Small intestine (tissue), 7 donors: ENCODE measurements around the gene PDZRN4. TPM values are rescaled to one million over a fixed set of nuclear protein-coding genes. Genes with fewer than 3 reads are reported as not detected.
"Not testable (repeated sequence)": the region's sequence is repeated elsewhere in the genome, so short reads cannot be mapped to it uniquely, and the experiment has no call there.

Experiments
- DNase-seq, 2 donors: peaks; one replicate each; pipeline versions ENCODE4 v3.0.0 to v3.0.0-alpha.2; 2013
- FAIRE-seq: peaks from 2 replicates; lab custom pipeline; 2012; peaks lifted over from hg19 to GRCh38; lab: Jason Lieb, UNC
- H3K27ac ChIP-seq, 3 donors: one replicate each; pipeline ENCODE4 v1.5.1; 2013; ENCODE audit warnings: low read length in 2 of 3, mild to moderate bottlenecking in 2 of 3, control low read depth in 1 of 3, inconsistent platforms in 1 of 3, low read depth in 1 of 3, moderate library complexity in 1 of 3
- H3K27me3 ChIP-seq, 3 donors: one replicate each; pipeline ENCODE4 v1.6.1; 2013; ENCODE audit warnings: low read length in 3 of 3, inconsistent platforms in 1 of 3; ENCODE audit not compliant: control insufficient read depth in 3 of 3, insufficient read depth in 3 of 3
- H3K36me3 ChIP-seq, 3 donors: one replicate each; pipeline ENCODE4 v1.6.1; 2013; ENCODE audit warnings: low read length in 3 of 3, inconsistent platforms in 1 of 3, low read depth in 1 of 3, mild to moderate bottlenecking in 1 of 3, moderate library complexity in 1 of 3; ENCODE audit not compliant: control insufficient read depth in 3 of 3, insufficient read depth in 2 of 3
- H3K4me1 ChIP-seq, 3 donors: one replicate each; pipeline ENCODE4 v1.6.1; 2013; ENCODE audit warnings: low read length in 2 of 3, inconsistent platforms in 1 of 3, low read depth in 1 of 3, mild to moderate bottlenecking in 1 of 3, moderate library complexity in 1 of 3; ENCODE audit not compliant: control insufficient read depth in 3 of 3, insufficient read depth in 2 of 3
- H3K4me3 ChIP-seq, 3 donors: one replicate each; pipeline ENCODE4 v1.5.1; 2013; ENCODE audit warnings: low read length in 3 of 3, control low read depth in 1 of 3, inconsistent platforms in 1 of 3, low read depth in 1 of 3, mild to moderate bottlenecking in 1 of 3, moderate library complexity in 1 of 3
- H3K9me3 ChIP-seq, 2 donors: one replicate each; pipeline ENCODE4 v1.6.1; 2013; ENCODE audit warnings: low read depth in 1 of 2, low read length in 1 of 2; ENCODE audit not compliant: control insufficient read depth in 2 of 2, insufficient read depth in 1 of 2
- WGBS, 3 donors: extraction: QIAGEN DNeasy Blood & Tissue Kit; methylation state at CpG; one replicate each; pipeline ENCODE4 v1.1.7; 2013; 5-methylcytosine and 5-hydroxymethylcytosine counted together
- polyA plus RNA-seq, 4 donors: library from polyadenylated mRNA; stranded (reverse) in 3 of 4; unstranded in 1 of 4; fragments of 200-250 nt in 3 of 4; fragments of 120-200 nt in 1 of 4; gene quantifications; one replicate each; pipeline versions ENCODE4 v1.2.1 to v1.2.3, GENCODE V29; 2013
- donor health status: healthy with polysubstance abuse.
- donor health status: control.
- donor health status: control.
- donor health status: Bipolar disorder and iron deficiency.
- donor health status: healthy.

The PDZRN4 gene
- polyA plus RNA-seq, 4 donors, result 0.27 to 0.88 (median 0.27) TPM; not detected in 1

DNA sequence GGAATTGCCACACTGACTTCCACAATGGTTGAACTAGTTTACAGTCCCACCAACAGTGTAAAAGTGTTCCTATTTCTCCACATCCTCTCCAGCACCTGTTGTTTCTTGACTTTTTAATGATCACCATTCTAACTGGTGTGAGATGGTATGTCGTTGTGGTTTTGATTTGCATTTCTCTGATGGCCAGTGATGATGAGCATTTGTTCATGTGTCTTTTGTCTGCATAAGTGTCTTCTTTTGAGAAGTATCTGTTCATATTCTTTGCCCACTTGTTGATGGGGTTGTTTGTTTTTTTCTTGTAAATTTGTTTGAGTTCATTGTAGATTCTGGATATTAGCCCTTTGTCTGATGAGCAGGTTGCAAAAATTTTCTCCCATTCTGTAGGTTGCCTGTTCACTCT, 8.6 kb upstream of the PDZRN4 start:
- WGBS, 3 donors, result 76 to 80% (median 78%) methylated on average over 1 of the region's 1 CpG
- not testable (repeated sequence) for H3K4me1 ChIP-seq, H3K36me3 ChIP-seq, H3K27ac ChIP-seq, DNase-seq, H3K9me3 ChIP-seq, H3K4me3 ChIP-seq, H3K27me3 ChIP-seq, FAIRE-seq

DNA sequence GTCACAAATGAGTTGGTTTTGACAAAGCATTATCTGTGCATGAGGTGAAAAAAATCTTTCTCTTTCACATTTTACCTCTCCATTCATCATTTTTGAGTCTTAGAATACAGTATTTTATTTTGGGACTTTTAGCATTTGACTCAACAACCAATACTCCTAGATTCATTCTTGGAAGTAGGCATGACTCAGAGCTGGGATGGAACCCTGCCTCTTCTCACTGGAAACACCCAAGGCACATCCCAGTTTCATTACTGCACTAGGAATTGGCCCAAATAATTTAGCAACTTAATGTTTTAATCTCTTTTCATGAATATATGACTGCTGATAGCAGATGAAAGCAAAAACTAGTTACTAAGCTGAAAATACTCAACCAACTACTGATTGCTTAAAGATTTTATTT, 3.3 kb upstream of the PDZRN4 start:
- H3K36me3 ChIP-seq, result no peaks in the 10 kb centered on the region
- H3K27ac ChIP-seq, result no peak overlapping the region
- no peaks in the 10 kb centered on the region for H3K9me3 ChIP-seq
- no peaks in the 10 kb centered on the region for H3K4me1 ChIP-seq
- FAIRE-seq, result no peak
- H3K27me3 ChIP-seq, result peaks cover 8 to 26% (median 18%) of the 10 kb centered on the region in 3 donors
- no peak overlapping the region for H3K4me3 ChIP-seq
- no peak for DNase-seq

DNA sequence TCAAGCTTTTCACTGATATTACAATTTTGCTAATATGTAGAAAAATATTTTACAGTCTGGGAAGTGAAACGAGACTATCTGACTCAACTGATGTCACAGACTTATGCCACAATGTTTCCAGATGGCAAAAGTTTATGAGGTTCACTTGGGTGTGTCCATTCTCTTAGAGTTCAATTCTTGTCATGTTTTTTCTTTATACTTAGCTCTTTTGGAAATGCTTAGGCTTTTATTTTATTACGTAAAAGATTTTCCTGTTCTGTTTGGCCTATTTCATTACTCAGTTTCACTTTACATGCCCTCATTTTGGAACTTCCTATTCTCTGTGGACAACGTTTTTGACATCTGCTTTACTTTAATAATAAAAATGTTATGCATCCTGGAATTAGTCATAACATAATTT, 2.1 kb upstream of the PDZRN4 start:
- H3K4me1 ChIP-seq, result no peaks in the 10 kb centered on the region
- DNase-seq (no peak), FAIRE-seq (no peak)
- no peak overlapping the region for H3K27ac ChIP-seq
- peaks cover 8 to 32% (median 19%) of the 10 kb centered on the region in 3 donors for H3K27me3 ChIP-seq
- H3K36me3 ChIP-seq, result no peaks in the 10 kb centered on the region
- 43 to 50% (median 48%) methylated on average over 3 of the region's 3 CpGs for WGBS, 3 donors
- no peak overlapping the region for H3K4me3 ChIP-seq
- no peaks in the 10 kb centered on the region for H3K9me3 ChIP-seq

DNA sequence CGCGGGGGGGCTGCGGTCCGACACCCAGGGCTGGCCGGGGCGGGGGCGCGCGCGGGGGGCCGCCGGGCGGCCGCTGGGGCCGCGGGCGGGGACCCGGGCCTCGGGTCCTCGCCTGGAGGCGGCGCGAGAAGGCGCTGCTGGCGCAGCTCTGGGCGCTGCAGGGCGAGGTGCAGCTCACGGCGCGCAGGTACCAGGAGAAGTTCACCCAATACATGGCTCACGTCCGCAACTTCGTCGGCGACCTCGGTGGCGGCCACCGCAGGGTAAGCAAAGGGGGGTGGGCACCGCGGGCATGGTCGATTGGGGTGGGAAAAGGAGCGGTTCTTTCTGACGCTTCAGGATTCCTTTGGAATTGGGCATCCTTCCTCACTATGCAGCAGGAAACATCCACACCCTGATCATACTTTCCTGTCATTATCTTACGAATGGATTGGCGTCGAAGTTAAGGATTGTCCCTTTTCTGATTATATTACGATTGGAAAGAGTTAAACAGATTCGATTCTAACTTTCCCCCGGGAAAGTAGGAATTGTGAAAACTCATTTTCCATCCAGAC, 798 bp downstream of the PDZRN4 start:
- Histone ChIP-seq H3K4me1 (no peaks in the 10 kb centered on the region), H3K36me3 (no peaks in the 10 kb centered on the region), H3K27ac (peak overlapping the region in 1 of 3 donors; percentile 40), H3K27me3 (peaks cover 8 to 32% (median 19%) of the 10 kb centered on the region in 3 donors), H3K4me3 (peak overlapping the region in 2 of 3 donors; percentile 26 to 42), H3K9me3 (no peaks in the 10 kb centered on the region)
- WGBS, 3 donors, result 3 to 6% (median 3%) methylated on average over 27 to 49 of the region's 49 CpGs
- FAIRE-seq, result no peak
- DNase-seq, result no peak

DNA sequence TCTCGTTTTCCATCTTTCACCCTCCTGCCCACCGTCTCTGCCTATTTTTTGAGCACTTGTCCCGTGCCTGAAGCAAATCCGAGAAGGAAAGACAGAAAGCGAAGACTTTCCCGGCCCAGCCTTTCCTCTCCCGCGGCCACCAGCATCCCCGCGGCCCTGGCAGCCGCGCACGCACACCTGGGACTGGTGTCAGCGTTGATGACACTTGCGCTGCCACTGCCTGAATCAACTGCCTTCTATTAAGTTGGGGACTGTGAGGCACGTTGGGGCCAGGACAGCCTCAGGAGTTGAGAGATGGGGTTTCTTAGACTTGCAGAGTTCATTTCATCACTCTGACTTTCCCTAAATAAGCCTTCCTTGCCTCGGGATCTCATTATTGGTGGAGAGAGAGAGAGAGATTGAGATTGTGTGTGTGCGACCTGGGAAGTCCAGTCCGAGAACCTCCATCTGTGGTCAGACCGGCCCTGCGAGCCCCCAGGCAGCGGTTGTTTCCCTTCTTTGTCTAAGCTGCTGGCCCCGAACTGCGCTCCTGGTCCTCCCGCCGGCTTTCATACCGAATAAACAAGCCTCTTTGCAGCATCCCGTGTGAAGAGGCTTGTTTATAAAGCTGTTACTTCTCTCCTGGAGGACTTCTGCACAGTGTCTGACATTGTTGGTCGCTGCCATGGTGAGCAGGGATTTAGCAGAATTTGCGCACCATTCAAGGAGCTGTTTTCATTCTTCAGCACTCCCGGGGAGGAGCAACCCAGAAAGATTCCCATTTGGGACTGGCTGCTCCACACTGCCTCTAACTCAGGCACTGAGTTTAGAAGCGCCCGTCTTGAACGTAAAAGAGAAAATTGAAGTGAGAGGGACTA, 1.5 kb downstream of the PDZRN4 start:
- H3K4me1 ChIP-seq, result no peaks in the 10 kb centered on the region
- no peak for FAIRE-seq
- H3K36me3 ChIP-seq, result no peaks in the 10 kb centered on the region
- peak in 1 of 2 donors; percentile 6 for DNase-seq
- H3K4me3 ChIP-seq, result peak overlapping the region in 1 of 3 donors; percentile 42
- H3K27me3 ChIP-seq, result peaks cover 8 to 32% (median 19%) of the 10 kb centered on the region in 3 donors
- H3K9me3 ChIP-seq, result no peaks in the 10 kb centered on the region
- H3K27ac ChIP-seq, result peak overlapping the region in 1 of 3 donors; percentile 40
- WGBS, 3 donors, result 3 to 8% (median 6%) methylated on average over 34 of the region's 34 CpGs

DNA sequence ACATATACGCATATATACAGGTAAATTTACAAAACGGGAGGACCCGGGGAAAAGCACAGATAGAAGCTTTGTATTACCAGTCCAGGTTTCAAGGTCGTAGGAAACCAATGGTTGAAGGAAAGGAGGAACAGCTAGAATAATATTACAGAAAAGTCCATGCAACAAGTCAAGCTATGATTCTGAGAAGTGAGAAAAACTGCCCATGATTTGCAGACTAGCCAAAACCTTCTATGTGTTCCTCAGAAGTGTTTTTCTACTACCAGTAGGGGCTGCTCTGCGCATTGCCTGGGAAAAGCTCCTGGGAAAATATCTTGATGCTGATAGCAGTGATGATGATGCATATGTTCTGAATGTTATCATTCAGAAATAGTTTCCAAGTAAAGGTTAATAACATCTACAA, 2.2 kb downstream of the PDZRN4 start:
- H3K4me3 ChIP-seq, result peak overlapping the region in 1 of 3 donors; percentile 42
- no peaks in the 10 kb centered on the region for H3K36me3 ChIP-seq
- 21 to 26% (median 24%) methylated on average over 5 of the region's 5 CpGs for WGBS, 3 donors
- no peak for DNase-seq
- H3K27me3 ChIP-seq, result peaks cover 8 to 32% (median 19%) of the 10 kb centered on the region in 3 donors
- H3K27ac ChIP-seq, result peak overlapping the region in 1 of 3 donors; percentile 28
- no peaks in the 10 kb centered on the region for H3K4me1 ChIP-seq
- no peak for FAIRE-seq
- H3K9me3 ChIP-seq, result no peaks in the 10 kb centered on the region

DNA sequence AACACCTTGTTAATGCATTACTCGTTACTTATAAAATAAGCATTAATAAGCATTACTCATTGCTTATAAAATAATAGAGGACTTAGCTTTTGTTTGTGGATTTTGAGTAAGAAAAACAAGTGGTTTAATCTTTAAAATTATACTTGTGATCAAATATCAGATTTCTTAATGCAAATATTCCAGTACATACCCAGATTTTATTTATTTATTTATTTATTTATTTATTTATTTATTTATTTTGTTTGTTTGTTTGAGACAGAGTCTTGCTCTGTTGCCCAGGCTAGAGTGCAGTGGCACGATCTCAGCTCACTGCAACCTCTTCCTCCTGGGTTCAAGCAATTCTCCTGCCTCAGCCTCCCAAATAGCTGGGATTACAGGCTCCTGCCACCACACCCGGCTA, 3.4 kb downstream of the PDZRN4 start:
- H3K4me1 ChIP-seq, DNase-seq, H3K27ac ChIP-seq, H3K9me3 ChIP-seq, H3K36me3 ChIP-seq, FAIRE-seq, H3K4me3 ChIP-seq: not testable (repeated sequence)
- peaks cover 8 to 32% (median 19%) of the 10 kb centered on the region in 3 donors for H3K27me3 ChIP-seq
- WGBS, 3 donors, result 82 to 86% (median 85%) methylated on average over 3 of the region's 3 CpGs

DNA sequence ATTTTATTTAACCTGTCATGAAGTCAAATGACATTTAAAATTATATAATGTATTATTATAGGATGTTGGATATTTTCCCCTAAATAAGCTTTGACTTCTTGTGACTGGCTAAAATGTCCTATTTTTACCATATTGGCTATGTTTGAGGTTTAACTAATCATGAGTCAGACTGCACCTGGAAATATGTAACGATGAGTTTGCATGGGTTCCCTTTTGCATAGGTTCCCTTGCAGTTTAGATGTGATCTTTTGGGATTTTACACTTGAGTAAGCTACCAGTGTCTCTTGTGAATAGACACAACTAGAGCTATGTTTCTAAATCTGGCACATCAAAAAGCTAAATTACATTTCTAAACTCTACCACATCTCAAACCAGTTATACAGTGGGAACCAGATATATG, 5.2 kb downstream of the PDZRN4 start:
- Histone ChIP-seq H3K9me3 (no peaks in the 10 kb centered on the region), H3K4me3 (no peak overlapping the region), H3K27ac (no peak overlapping the region), H3K27me3 (peaks cover 5 to 18% (median 13%) of the 10 kb centered on the region in 3 donors), H3K4me1 (no peaks in the 10 kb centered on the region), H3K36me3 (no peaks in the 10 kb centered on the region)
- WGBS, 3 donors, result 54 to 69% (median 67%) methylated on average over 1 of the region's 1 CpG
- DNase-seq (no peak), FAIRE-seq (no peak)
